ENCODE data around the gene PPP2R2B.
"Not testable (repeated sequence)": the region's sequence is repeated elsewhere in the genome, so short reads cannot be mapped to it uniquely, and the experiment has no call there.

Gene PPP2R2B

DNA sequence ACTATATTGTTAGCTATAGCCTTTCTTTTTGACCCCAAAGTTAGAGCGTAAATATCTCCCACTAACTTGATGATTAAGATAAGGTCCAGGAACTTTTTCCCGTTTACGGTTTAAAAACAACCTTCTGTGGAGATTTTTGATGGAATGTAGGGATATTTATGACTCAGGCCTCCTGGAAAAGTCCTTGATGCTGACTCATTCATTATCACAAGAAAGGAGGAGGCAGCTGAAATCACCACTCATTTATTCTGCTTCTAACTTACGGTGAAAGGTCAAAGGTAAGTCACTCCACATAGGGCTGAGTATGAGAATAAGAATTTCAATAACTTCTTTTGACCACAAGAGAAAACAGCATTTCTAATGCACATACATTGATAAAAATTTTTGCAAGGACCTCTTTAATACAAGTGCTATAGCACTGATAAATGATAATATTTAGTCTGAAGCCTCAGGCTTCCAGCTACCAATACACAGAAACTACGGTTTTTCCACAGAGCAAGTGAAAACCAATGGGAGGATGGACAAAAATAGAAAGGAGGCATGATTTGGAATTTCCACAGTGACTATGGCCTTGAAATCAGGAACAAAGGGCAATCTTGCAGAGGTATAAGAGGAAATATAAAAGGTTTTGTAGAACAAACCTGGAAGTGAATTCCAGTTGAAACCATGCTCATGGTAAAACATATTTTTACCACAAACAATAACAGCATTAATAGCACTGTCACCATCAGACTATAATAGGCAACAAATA, 146.5 kb downstream of the PPP2R2B start:
- no peak for DNase-seq

DNA sequence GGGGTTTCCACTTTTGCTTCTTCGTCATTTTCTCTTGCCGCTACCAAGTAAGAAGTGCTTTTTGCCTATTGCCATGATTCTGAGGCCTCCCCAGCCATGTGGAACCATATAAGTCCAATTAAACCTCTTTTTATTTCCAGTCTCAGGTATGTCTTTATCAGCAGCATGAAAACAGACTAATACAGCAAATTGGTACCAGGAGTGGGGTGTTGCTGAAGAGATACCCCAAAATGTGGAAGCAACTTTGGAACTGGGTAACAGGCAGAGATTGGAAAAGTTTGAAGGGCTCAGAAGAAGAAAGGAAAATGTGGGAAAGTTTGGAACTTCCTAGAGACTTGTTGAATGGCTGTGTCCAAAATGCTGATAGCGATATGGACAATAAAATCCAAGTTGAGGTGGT, 149.8 kb downstream of the PPP2R2B start:
- not testable (repeated sequence) for DNase-seq

DNA sequence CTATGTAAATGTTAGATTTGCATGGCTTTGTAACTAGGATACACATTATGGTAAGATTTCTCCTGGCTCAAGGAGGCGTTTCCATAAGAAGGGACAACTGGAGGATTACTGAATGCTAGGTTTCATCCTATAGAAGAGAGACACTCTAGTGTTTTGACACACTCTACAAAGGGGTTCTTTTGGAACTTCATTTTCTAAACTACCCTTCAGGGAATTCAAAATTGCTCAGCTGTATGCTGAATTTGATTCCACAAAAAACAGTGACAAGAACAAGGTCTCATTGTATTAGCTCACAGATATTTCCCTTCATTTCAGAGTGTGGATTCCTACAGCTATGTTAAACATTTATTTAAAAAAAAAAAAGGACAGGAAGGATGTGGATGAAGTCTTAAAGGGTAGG, 151.7 kb downstream of the PPP2R2B start:
- no peak for DNase-seq

DNA sequence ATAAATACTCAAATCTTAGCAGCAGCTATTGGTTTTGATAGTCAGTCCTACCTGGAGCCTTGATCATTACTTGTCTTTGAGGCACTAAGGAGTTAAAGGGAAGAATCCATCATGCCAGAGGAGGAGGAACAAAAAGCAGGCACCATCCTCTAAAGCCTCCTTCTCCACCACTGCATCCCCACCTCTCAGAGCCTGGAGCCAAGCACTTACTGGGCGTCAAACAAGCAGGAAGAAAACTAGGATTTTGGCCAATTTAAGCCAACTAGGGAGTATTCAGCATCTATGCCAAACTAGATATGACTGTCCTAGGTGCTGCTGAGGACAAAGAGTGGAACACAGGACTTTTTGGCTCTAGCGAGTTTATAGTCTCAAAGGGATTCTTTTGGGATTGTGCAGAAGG, 152.5 kb downstream of the PPP2R2B start:
- DNase-seq, result no peak

DNA sequence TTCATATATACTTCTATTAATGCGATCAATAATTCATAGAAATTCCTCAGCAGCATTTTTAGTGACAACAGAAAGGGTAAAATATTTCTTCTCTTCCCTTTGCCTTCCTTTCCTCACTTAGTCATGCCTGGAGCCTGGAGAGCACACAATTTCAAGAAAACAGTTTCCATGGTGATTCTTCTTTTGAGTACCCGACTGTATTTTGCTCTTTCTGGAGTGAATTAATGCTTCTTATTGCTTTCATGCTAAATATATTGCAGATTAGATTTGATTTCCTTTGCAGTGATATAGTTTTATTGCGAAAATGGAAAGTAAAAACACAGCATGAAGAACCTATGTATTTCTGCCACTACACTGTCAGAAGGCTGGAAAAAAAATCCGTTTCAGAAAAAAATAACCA, 153.5 kb downstream of the PPP2R2B start:
- DNase-seq, result no peak

DNA sequence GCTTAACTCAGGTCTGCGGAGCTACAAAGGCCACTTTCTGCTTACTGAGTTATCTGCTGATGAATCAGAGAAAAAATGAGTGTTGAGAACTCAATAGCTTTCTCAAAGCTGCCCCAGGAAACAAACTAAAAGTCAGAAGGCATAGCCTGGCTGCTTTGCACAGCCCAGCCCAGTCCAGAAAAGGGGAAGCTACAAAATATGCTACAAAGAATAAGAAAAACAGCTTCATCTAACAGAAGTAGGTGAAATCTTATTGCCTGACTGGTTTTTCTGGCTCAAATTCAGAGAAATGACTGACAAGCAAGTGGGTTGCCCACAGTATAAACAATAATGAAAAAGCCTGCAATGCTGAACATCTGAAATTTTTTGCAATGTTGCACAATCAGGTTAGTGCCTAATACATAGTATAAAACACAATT, 156.2 kb downstream of the PPP2R2B start:
- no peak for DNase-seq

DNA sequence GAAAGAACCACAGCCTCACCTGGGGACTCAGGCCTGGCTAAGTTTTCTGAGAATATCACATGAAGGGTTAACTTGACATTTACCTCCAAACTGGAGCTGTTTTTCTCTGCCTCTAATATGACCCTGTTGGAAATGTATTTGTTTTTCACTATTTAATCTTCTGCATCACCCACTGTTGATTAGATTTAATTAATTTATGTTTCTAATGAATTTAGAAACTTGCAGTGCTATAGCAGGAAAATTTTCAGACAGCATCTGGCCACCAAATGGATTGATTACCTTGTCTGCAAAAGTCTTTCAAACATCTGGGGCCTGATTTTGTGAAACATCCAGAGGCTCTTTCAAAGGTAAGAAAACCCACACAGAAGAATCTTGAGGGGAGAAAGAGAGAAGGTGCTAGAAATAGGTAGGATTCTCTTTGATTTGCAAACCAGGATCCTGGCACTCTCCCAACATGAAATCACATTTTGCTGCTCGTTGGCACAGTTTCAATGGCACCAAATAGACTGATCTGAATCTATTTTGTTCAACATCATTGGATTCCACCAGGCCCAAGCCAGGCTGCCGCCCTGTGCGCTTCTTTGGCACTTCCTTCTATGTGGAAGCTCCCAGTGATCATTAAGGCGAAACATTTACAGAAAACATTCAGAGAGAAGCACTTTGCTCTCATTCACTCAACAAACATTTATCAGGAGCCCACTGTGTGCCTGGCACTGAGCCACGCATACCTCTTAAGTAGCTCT, 157.3 kb downstream of the PPP2R2B start:
- no peak for DNase-seq

DNA sequence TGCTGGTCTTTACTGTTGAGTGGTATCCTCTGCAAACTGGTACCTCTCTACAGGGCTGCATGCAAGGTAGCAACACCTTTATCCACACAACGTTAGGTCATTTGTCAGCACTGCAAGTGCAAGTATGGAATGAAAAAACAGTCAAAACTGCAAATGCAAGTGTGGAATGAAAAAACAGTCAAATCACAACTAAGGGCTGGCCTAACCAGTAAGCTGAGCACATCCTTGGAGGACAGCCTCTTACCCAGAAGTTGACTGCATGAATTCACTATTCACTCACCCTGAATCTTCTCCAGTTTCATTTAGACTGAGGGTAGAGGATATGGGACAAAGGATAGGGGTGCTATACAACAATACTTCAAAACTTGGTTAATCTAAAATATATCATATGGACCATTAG, 158.4 kb downstream of the PPP2R2B start:
- no peak for DNase-seq

DNA sequence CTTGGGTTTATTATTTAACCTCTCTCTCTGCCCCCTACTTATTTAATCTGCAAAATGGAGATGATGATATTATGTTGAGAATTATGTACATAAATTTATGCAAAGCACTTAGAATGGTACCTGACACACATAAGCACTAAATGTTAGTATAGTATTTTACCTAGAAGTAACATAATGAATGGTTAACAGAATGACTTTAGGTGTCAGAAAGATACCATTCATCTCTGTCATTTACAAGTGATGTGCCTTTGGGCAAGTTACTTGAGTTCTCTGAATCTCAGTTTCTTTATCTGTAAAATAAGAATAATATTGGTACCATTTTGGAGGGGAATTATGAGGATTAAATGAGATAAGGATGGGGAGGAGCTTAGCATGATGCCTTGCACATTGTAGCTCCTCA, 159.4 kb downstream of the PPP2R2B start:
- no peak for DNase-seq

DNA sequence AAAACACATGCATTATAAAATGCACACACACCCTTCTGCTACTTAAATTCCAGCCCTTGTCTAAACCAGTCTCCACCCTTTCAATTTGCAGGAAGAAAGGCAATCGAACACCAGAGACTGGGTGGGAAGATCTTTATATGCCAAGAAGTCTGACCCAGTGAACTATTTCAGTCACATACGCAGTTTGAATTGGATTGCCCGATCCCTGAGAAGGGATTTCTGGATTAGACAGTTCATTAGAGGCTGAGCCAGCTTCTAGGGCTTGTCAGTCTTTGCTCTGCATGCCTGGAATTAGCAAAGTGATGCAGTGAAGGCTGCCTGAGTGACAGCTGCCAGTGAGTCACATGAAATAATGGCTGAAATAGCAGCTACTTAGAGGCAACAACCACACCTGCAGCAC, 159.9 kb downstream of the PPP2R2B start:
- no peak for DNase-seq

DNA sequence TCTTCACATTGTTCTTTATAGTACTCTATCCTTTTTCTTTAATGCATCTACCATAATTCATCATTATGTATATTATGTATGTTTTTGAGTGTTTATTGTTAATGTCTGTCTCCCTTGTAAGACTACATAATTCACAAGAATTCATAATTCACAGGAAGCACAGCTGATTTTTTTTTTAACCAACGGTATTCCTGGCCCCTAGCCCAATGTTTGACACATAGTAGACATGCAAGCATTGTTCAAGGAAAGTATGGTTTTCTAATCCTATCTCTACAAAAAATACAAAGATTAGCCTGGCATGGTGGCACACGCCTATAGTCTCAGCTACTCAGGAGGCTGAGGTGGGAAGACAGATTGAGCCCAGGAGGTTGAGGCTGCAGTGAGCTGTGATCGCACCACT, 160.6 kb downstream of the PPP2R2B start:
- DNase-seq, result no peak

DNA sequence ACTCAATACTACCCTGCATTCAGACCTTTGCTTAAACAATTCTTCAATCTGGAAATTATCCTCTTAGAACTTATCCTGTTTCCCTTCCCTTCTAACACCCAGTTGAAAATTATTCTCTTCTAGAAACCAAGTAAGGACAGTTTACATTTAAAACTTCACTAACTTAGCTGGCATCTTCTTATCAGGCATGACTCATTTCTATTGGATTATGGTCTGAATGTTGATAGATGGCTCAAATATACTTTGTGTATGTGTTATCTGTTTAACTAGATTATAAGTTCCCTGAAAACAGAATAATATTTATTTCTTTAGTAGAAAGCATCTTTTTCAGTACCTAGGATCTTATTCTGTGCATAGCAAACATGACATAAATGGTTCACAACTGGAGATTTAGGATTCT, 161.9 kb downstream of the PPP2R2B start:
- DNase-seq, result no peak

DNA sequence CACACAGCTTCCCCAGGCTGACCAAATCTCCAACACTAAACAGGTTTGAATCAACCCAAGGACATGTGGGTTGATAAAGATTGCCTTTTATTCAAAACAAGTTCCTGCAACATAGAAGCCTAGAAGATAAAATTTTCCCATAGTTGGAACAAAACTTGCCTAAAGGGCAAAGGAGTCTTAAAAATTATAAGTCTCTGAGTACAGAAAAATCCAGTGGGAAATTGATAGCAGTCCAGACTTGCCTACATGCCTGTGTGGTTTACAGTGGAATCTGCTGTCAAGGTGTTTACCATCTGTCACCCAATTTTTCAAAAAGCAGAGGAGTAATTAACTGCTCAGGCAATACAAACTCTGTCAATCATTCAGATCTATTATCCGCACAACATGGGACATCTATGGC, 168.2 kb downstream of the PPP2R2B start:
- DNase-seq, result no peak

DNA sequence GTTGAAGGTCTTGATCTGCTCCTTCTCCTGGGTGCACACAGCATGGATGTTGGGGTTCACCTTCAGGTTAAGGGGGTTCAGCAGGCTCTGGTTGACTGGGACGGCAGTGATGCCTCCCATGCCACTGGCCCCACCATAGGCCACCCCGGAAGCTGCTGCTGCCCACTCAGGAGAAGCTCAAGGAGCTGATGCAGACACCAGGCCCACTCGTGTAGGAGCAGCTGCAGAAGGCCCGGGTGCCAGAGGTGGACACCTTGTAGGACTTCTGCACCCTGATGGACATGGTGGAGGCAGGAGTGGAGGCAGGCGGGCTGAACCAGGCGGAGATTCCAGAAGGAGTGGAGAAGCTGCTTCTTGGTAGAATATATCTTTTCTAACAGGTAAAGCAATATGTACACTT, 171.2 kb downstream of the PPP2R2B start:
- DNase-seq, result no peak

DNA sequence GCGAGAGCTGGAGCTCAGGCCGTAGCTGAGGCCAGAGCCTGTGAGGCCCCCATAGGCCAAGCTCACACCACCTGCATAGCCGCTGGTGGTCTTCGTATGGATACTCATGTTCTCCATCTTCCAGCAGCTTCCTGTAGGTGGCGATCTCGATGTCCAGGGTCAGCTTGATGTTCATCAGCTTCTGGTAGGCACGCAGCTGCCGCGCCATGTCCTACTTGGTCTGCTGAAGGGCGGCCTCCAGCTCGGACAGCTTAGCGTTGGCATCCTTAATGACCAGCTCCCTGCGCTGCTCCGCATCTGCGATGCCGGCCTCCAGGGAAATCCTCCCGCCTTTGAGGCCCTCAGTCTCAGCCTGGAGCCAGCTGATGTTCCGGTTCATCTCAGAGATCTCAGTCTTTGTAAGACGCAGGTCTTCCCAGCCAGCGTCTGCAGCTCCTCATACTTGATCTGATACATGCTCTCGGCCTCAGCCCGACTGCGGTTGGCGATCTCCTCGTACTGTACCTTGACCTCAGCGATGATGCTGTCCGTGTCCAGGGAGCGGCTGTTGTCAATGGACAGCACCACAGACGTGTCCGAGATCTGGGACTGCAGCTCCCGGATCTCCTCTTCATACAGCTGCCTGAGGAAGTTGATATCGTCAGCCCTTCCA, 172.1 kb downstream of the PPP2R2B start:
- no peak for DNase-seq

DNA sequence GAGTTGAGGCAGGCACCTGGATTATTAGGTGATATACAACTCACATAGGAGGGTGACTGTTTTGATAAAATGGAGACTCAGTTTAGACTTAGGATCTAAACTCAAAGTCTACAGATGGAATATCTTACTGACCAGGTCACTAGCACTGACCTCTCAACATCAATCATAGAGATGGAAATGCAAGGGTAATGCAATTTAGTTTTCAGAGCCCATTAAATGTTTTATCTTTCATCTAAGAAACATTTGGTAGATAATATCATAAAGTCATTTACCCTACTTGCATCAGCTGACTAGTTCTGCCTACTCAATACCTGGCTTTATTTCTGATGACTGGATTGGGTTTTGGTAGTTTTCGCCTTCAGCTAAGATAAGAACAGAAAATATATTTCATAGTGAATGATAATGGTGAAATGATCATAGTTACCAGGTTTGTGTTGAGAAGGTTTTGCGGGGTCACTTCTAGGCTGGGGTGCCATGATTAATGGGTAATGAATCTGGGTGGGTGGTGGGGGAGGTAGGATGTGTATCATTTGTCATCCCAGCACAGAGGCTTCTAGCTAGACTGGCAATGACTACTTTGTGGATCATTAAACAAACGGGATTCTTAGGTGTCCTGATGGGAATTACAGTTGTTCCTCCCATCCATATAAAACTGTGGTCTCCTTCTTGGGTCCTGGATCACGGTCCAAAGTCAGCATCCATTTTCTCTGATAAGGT, 173.4 kb downstream of the PPP2R2B start:
- no peak for DNase-seq

DNA sequence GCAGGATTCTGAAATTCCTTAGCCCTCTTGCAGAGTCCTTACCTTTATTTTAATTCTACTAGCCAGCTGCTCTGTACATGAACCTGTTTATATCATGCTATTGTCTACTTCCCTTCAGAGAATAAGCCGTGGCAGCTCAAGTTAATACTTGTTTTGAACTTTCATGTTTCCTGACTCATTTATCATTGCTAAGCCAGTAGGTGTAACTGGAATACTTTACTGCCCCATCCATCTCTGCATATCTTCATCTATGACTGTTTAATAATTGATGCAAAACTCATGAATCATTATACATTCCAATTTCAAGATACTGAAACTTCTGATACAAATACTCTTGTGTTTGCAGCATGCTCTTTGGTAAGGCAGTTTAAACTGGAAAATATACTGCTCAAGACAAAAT, 174.7 kb downstream of the PPP2R2B start:
- DNase-seq, result no peak

DNA sequence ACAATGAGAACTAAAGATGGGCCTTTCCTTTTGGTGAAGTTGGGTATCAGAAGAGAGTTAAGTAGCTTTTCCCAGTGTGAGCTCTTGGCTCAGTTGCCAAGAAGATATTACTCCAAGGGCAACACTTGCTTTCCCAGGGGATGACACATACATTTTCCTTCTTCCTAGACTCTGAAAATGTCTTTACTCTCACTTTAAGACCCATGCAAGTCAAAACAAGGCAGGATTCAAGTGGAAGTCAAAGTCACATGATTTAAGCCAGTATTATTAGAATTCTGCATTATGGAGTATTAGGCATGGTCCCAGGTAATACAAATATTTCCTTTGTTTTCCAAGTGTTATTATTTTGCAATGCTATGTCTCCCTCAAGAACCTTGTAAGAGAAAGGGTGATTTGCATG, 175.1 kb downstream of the PPP2R2B start:
- no peak for DNase-seq

DNA sequence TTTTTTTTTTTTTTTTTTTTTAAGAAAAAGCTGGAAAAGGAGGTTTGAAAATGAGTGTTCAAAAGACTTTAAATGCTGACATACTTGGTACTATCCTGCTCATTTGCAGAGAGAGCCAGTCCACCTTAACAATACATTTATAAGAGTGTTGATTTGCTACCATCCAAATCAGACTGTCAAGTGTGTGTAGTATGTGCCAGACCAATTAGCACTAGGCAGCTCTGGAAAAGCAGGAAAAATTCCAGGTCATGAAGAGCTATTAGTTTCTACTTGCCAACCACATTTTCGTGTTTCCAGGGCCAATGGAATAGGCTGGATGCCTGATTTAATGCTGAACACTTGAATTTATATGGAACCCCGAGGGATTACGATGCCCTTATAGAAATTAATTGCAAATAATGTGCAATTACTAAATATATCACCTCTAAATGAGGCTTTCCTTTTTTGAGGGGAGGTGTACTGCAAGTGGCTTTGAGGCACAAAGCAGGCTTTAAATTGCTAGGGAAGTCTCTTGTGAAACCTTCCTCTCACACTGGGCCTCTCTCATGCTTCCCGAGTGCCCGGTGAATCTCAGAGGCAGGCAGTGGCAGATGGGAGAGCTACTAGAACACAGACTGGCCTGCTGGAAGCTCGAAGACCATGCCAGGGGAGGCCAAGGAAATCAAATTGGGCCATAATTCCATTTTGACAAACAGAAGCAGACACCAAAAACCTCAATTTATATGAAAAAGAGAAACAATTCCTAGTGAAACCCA, 178.7 kb downstream of the PPP2R2B start:
- DNase-seq, result no peak

DNA sequence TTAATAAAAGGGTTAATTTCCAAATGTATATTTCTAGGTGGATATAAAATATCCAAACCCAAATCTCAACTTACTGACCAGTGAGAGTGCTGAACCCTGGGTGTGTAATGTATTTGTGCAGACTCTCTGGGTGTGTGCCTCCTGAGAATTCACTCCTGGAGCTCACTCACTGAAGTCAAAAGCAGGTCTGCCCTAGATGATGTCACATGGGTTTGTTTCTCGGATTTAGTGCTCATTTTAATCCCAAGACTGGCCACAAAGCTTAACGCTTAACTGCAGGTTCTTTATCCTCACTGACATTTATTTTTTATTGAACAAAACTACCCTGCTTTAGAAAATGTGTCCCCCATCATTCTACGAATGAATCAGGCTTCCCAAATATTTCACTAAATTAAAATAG, 179.4 kb downstream of the PPP2R2B start:
- no peak for DNase-seq

DNA sequence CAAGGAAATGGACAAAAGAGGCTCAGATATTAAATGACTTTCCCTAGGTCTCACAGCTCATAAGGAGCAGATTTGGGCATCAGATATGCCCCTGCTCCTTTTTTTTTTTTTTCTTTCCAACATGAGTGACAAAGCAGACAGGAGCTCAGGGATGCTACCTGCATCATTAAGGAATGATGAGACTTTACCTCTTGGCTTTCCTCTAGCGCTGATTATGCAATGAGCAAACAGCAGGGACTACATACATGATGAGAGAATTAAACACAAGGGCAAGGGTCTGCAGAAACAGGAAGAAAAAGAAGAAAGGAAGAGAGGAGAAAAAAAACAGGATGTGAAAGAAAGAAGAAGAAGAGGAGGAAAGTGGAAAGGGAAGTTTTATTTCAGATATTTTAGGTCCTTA, 179.9 kb downstream of the PPP2R2B start:
- DNase-seq, result no peak

DNA sequence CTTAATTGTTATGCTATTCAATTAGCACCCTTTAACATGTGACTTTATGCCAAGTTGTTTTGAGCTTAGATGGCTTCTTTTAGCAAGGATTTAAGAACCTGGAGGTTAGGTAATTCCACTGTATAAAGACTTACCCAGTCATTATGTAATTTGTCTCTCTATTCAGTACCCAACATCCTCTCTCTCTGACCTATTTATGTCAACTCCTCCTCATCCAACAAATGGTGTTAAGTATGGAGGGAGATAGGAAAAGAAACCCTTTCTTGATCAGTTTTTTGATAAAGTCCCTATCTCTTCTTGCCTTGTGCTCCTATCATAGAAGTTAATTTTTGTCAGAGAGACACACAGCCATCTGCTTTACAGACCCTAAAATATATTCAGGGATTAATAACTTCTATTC, 181.3 kb downstream of the PPP2R2B start:
- DNase-seq, result no peak

DNA sequence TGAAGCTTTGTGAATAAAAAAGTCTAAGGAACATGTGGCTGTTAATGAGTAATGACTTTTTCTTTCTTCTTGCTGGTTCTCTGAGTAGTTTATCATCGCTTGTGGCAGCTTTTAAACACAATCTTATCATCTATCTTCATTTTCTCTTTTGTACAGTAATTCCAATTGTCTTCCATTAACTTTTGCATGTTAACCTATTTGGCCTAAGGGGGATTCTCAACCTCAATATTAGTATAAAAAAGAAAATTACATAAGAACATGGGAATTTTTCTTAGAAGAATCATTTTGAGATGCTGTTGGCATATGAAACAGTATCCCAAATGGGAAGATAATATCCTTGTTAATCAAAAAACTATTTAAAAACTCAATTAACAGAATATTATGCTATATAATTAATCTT, 182.9 kb downstream of the PPP2R2B start:
- no peak for DNase-seq
